ENCODE data around the gene GLRX3. TPM values are rescaled to one million over a fixed set of nuclear protein-coding genes. Genes with fewer than 3 reads are reported as not detected.

The GLRX3 gene
- total and polyA plus RNA-seq, 10 of the 15 experiments (the other 5 are each of a cell fraction or from before 2014, with no cell fraction given), result 94.7 to 209 (median 131) TPM

DNA sequence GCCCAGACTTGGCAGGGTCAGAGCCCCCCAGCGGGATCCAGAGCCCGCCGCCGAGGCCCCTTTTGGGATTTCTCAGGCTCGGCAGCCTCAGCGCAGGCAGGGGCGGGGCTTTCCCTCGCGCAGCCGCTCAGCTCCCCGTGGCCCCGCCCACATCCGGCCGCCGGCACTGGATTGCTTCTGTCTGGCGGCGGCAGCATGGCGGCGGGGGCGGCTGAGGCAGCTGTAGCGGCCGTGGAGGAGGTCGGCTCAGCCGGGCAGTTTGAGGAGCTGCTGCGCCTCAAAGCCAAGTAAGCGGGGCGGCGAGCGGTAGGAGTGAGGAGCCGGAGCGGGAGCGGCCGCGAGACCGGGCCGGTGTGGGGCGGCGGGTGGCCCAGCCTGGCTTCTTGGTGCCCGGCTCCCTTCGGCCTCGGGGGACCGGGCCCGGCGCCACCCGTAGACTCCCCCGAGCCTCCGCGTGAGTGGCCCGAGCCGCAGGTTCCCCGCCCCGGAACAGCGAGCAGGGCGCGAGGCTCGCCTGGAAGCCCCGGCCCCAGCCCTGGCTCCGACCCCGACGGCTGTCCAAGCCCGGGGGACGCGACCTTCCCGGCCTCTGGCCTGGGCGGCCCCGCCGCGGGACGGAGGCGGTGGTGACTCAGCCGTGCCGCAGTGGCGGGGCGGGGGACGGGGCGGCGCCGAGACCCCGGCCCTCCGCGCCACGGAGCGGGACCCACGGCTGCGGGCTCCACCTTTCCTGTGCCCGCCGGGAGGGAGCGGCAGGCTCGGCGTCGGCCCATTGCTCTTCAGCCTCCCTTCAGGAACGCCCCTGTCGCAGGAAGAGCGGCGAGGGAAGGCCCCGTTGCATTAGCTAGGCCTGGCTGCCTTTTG is at the start of gene GLRX3 (continued):
- no peak for TF ChIP-seq NFYB (IDR thresholded peaks at IDR 0.05; ENCODE audit: insufficient read depth, low read depth, low read length)
- peak; percentile 64 for TF ChIP-seq HCFC1 (IDR thresholded peaks at IDR 0.05; ENCODE audit: low read length)
- peak; percentile 74 for TF ChIP-seq NR2F1 (conservative IDR thresholded peaks at IDR 0.05)
- no peak for TF ChIP-seq CBFB (IDR thresholded peaks at IDR 0.05; ENCODE audit: low read depth)
- TF ChIP-seq ETV6 (conservative IDR thresholded peaks at IDR 0.05 in 1 of 2, IDR thresholded peaks at IDR 0.05 in 1 of 2; ENCODE audit: borderline replicate concordance in 1 of 2, low read depth in 1 of 2), result no peak
- no peak for TF ChIP-seq CBX3 (IDR thresholded peaks at IDR 0.05; ENCODE audit: borderline replicate concordance, low read depth)
- TF ChIP-seq, protein P1, sequence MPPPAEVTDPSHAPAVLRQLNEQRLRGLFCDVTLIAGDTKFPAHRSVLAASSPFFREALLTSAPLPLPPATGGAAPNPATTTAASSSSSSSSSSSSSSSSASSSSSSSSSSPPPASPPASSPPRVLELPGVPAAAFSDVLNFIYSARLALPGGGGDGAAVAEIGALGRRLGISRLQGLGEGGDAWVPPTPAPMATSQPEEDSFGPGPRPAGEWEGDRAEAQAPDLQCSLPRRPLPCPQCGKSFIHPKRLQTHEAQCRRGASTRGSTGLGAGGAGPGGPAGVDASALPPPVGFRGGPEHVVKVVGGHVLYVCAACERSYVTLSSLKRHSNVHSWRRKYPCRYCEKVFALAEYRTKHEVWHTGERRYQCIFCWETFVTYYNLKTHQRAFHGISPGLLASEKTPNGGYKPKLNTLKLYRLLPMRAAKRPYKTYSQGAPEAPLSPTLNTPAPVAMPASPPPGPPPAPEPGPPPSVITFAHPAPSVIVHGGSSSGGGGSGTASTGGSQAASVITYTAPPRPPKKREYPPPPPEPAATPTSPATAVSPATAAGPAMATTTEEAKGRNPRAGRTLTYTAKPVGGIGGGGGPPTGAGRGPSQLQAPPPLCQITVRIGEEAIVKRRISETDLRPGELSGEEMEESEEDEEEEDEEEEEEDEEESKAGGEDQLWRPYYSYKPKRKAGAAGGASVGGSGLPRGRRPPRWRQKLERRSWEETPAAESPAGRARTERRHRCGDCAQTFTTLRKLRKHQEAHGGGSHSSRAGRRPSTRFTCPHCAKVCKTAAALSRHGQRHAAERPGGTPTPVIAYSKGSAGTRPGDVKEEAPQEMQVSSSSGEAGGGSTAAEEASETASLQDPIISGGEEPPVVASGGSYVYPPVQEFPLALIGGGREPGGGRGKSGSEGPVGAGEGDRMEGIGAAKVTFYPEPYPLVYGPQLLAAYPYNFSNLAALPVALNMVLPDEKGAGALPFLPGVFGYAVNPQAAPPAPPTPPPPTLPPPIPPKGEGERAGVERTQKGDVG (CRISPR knock-in tag; IDR thresholded peaks at IDR 0.05), result no peak
- peak; percentile 40 for TF ChIP-seq NR2C2 (IDR thresholded peaks at IDR 0.05; ENCODE audit: borderline replicate concordance, control insufficient read depth, insufficient read length, low read depth)
- TF ChIP-seq ZNF217 (IDR thresholded peaks at IDR 0.05), result no peak
- TF ChIP-seq, protein P2, sequence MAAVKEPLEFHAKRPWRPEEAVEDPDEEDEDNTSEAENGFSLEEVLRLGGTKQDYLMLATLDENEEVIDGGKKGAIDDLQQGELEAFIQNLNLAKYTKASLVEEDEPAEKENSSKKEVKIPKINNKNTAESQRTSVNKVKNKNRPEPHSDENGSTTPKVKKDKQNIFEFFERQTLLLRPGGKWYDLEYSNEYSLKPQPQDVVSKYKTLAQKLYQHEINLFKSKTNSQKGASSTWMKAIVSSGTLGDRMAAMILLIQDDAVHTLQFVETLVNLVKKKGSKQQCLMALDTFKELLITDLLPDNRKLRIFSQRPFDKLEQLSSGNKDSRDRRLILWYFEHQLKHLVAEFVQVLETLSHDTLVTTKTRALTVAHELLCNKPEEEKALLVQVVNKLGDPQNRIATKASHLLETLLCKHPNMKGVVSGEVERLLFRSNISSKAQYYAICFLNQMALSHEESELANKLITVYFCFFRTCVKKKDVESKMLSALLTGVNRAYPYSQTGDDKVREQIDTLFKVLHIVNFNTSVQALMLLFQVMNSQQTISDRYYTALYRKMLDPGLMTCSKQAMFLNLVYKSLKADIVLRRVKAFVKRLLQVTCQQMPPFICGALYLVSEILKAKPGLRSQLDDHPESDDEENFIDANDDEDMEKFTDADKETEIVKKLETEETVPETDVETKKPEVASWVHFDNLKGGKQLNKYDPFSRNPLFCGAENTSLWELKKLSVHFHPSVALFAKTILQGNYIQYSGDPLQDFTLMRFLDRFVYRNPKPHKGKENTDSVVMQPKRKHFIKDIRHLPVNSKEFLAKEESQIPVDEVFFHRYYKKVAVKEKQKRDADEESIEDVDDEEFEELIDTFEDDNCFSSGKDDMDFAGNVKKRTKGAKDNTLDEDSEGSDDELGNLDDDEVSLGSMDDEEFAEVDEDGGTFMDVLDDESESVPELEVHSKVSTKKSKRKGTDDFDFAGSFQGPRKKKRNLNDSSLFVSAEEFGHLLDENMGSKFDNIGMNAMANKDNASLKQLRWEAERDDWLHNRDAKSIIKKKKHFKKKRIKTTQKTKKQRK (IDR thresholded peaks at IDR 0.05; ENCODE audit: low read depth, low read length), result no peak
- TF ChIP-seq RCOR1 (conservative IDR thresholded peaks at IDR 0.05; ENCODE audit: low read depth, low read length), result no peak
- TF ChIP-seq, protein P3, sequence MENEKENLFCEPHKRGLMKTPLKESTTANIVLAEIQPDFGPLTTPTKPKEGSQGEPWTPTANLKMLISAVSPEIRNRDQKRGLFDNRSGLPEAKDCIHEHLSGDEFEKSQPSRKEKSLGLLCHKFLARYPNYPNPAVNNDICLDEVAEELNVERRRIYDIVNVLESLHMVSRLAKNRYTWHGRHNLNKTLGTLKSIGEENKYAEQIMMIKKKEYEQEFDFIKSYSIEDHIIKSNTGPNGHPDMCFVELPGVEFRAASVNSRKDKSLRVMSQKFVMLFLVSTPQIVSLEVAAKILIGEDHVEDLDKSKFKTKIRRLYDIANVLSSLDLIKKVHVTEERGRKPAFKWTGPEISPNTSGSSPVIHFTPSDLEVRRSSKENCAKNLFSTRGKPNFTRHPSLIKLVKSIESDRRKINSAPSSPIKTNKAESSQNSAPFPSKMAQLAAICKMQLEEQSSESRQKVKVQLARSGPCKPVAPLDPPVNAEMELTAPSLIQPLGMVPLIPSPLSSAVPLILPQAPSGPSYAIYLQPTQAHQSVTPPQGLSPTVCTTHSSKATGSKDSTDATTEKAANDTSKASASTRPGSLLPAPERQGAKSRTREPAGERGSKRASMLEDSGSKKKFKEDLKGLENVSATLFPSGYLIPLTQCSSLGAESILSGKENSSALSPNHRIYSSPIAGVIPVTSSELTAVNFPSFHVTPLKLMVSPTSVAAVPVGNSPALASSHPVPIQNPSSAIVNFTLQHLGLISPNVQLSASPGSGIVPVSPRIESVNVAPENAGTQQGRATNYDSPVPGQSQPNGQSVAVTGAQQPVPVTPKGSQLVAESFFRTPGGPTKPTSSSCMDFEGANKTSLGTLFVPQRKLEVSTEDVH (IDR thresholded peaks at IDR 0.05; ENCODE audit: low read depth, partially characterized antibody), result no peak
- no peak for TF ChIP-seq ZNF622 (IDR thresholded peaks at IDR 0.05)
